GM12878 (cell line): Measurements from ENCODE around the gene CAMKMT. TPM values are rescaled to one million over a fixed set of nuclear protein-coding genes. Genes with fewer than 3 reads are reported as not detected.

Experiments used
- ATAC-seq: fragments of 200-7000 bp; cut with Tn5 transposase; 3 replicates; pipeline ENCODE4 v1.9.1; 2020; ENCODE audit warnings: mild to moderate bottlenecking, moderate library complexity
- BruUV-seq: library from RNA; stranded (reverse); fragments of 400-500 nt; replicated peaks from 2 replicates; lab custom pipeline; 2021; lab: Mats Ljungman, UMichigan
- CTCF ChIA-PET: fragments of 300-600 bp; sonication (Branson Sonifier 250); formaldehyde crosslinking; extraction: SDS; loops from one replicate; lab custom pipeline; 2021; ENCODE audit warnings: inconsistent platforms; lab: Yijun Ruan, JAX
- POLR2A ChIA-PET: fragments of 350-600 bp; formaldehyde crosslinking; extraction: SDS; loops from one replicate; lab custom pipeline; 2021; ENCODE audit warnings: inconsistent platforms; lab: Charles Lee
- RAD21 ChIA-PET: fragments of 300-600 bp; sonication (Branson Sonifier 250); formaldehyde crosslinking; loops from one replicate; lab custom pipeline; 2023; ENCODE audit warnings: antibody characterized with exemption; ENCODE audit not compliant: unreplicated experiment; lab: Charles Lee
- SMC1A ChIA-PET: fragments of 300-600 bp; sonication (Branson Sonifier 250); formaldehyde crosslinking; loops from one replicate; lab custom pipeline; 2023; ENCODE audit not compliant: unreplicated experiment, uncharacterized antibody; lab: Charles Lee
- DNase-seq: peaks from one replicate; pipeline ENCODE4 v3.0.0-alpha.2; 2011; ENCODE audit warnings: low read depth, low spot score
- FAIRE-seq: peaks from 3 replicates; lab custom pipeline; 2011; peaks lifted over from hg19 to GRCh38; lab: Jason Lieb, UNC
- H2AFZ ChIP-seq: 2 replicates; pipeline ENCODE4 v1.6.0; 2011; ENCODE audit warnings: low read depth, low read length, control low read depth; ENCODE audit not compliant: control insufficient read depth
- H3K27ac ChIP-seq: 2 replicates; pipeline ENCODE4 v1.5.1; 2011; ENCODE audit warnings: control low read depth; ENCODE audit not compliant: control insufficient read depth, insufficient read depth
- H3K27me3 ChIP-seq, 2 experiments: replicated peaks in 1 of 2; 2 replicates each; pipeline versions ENCODE4 v1.6.0 to v1.6.1; 2011; ENCODE audit warnings: low read length in 1 of 2; ENCODE audit not compliant: control insufficient read depth in 2 of 2, insufficient read depth in 2 of 2
- H3K36me3 ChIP-seq, 2 experiments: 2 replicates each; pipeline ENCODE4 v1.5.1; 2011; ENCODE audit warnings: low read length in 1 of 2; ENCODE audit not compliant: control insufficient read depth in 2 of 2, insufficient read depth in 2 of 2
- H3K4me1 ChIP-seq: 2 replicates; pipeline ENCODE4 v1.6.1; 2011; ENCODE audit warnings: mild to moderate bottlenecking, low read length, moderate library complexity, mixed read lengths; ENCODE audit not compliant: control insufficient read depth, insufficient read depth
- H3K4me2 ChIP-seq: 2 replicates; pipeline ENCODE4 v1.6.0; 2011; ENCODE audit warnings: control low read depth; ENCODE audit not compliant: control insufficient read depth, insufficient read depth
- H3K4me3 ChIP-seq: fragments of 200-600 bp; sonication (generic); 2 replicates; pipeline ENCODE4 v1.5.1; 2016
- H3K79me2 ChIP-seq: 2 replicates; pipeline ENCODE4 v1.6.0; 2011; ENCODE audit warnings: low read length; ENCODE audit not compliant: control insufficient read depth, insufficient read depth
- H3K9ac ChIP-seq: 2 replicates; pipeline ENCODE4 v1.8.0; 2011; ENCODE audit warnings: low read length, control low read depth, mixed read lengths; ENCODE audit not compliant: control insufficient read depth, insufficient read depth
- H3K9me3 ChIP-seq: replicated peaks from 3 replicates; pipeline ENCODE4 v1.5.1; 2011; ENCODE audit warnings: mild to moderate bottlenecking, low read length; ENCODE audit not compliant: control insufficient read depth, insufficient read depth
- H4K20me1 ChIP-seq: 2 replicates; pipeline ENCODE4 v1.6.0; 2011; ENCODE audit not compliant: control insufficient read depth, insufficient read depth
- ATF7 ChIP-seq: fragments of 450-650 bp; IDR thresholded peaks from 2 replicates; pipeline ENCODE4 v1.6.1; 2016; ENCODE audit warnings: low read depth, mild to moderate bottlenecking
- BACH1 ChIP-seq: fragments of 450-650 bp; IDR thresholded peaks from 2 replicates; pipeline ENCODE4 v1.6.1; 2017; ENCODE audit warnings: mild to moderate bottlenecking, borderline replicate concordance
- BMI1 ChIP-seq: fragments of 450-650 bp; IDR thresholded peaks from 2 replicates; pipeline ENCODE4 v1.6.1; 2016; ENCODE audit warnings: mild to moderate bottlenecking, moderate library complexity, borderline replicate concordance
- EED ChIP-seq: sonication (generic); IDR thresholded peaks from 2 replicates; pipeline ENCODE4 v1.6.1; 2016; ENCODE audit warnings: antibody characterized with exemption, low read depth
- JUNB ChIP-seq: IDR thresholded peaks from 2 replicates; pipeline ENCODE4 v1.6.1; 2016; ENCODE audit warnings: antibody characterized with exemption, mild to moderate bottlenecking
- RB1 ChIP-seq: fragments of 450-650 bp; formaldehyde crosslinking; IDR thresholded peaks from 2 replicates; pipeline ENCODE4 v1.6.1; 2017; ENCODE audit warnings: mild to moderate bottlenecking, borderline replicate concordance
- SIN3A ChIP-seq: IDR thresholded peaks from 2 replicates; pipeline ENCODE4 v1.6.1; 2012; ENCODE audit warnings: low read depth, low read length, improper control_type of control experiment
- SP1 ChIP-seq: IDR thresholded peaks from one replicate; pipeline ENCODE4 v1.6.1; 2011; ENCODE audit warnings: low read depth, low read length
- SUPT20H ChIP-seq: IDR thresholded peaks from 2 replicates; pipeline ENCODE4 v1.6.1; 2011; ENCODE audit warnings: low read depth, mild to moderate bottlenecking, low read length, moderate library complexity, borderline replicate concordance; ENCODE audit not compliant: control insufficient read depth
- SUZ12 ChIP-seq: fragments of 200-600 bp; sonication (generic); IDR thresholded peaks from one replicate; pipeline ENCODE4 v1.6.1; 2018; ENCODE audit warnings: antibody characterized with exemption, mild to moderate bottlenecking; ENCODE audit not compliant: unreplicated experiment
- TARDBP ChIP-seq: IDR thresholded peaks from 2 replicates; pipeline ENCODE4 v1.6.1; 2016; ENCODE audit warnings: borderline replicate concordance
- WGBS: methylation state at CpG from one replicate; pipeline ENCODE4 v1.1.6; 2016; ENCODE audit warnings: low lambda C conversion rate; ENCODE audit not compliant: insufficient replicate concordance, insufficient coverage; ENCODE audit errors: missing lambda C conversion rate; 5-methylcytosine and 5-hydroxymethylcytosine counted together
- in situ Hi-C: fragments of 300-500 bp; cut with MboI; formaldehyde crosslinking; loops from 9 replicates; pipeline ENCODE4 v1.14.3; 2018; ENCODE audit warnings: mixed read lengths
- intact Hi-C: fragments of 100-400 bp; cut with micrococcal nuclease; formaldehyde crosslinking; loops from one replicate; pipeline ENCODE4 v1.14.2; 2022; ENCODE audit not compliant: unreplicated experiment
- polyA plus RNA-seq, 11 experiments: library from polyadenylated mRNA; depleted of rRNA in 4 of 11; unstranded in 6 of 11; stranded (reverse) in 5 of 11; fragments of >200 nt; fragmentation: Nextera tagmentation in 4 of 11; fragmentation: Illumina TruSeq in 1 of 11; extraction: Ambion mirVana in 4 of 11; extraction: Trizol in 1 of 11; gene quantifications; 1 replicate in 1 of 11; 2 replicates in 10 of 11; pipeline versions ENCODE4 v1.2.1 to v1.2.3, GENCODE V29; 2011 to 2016; ENCODE audit warnings: inconsistent platforms in 2 of 11, missing spikeins in 2 of 11, low read depth in 1 of 11
- total RNA-seq, 4 experiments: library from RNA; depleted of rRNA in 3 of 4; stranded (reverse); fragments of >200 nt in 3 of 4; fragmentation: Illumina TruSeq in 1 of 4; extraction: Trizol in 1 of 4; gene quantifications; 2 replicates each; pipeline versions ENCODE4 v1.2.1 to v1.2.3, GENCODE V29; 2013 to 2021
- TF ChIP-seq, protein P1 (sequence below): fragments of 450-650 bp; formaldehyde crosslinking; IDR thresholded peaks from 2 replicates; pipeline ENCODE4 v1.4.0; 2022; ENCODE audit warnings: mild to moderate bottlenecking, moderate library complexity
- TF ChIP-seq, protein P2 (sequence below): fragments of 450-650 bp; IDR thresholded peaks from 2 replicates; pipeline ENCODE4 v1.6.1; 2016; ENCODE audit warnings: mild to moderate bottlenecking
- TF ChIP-seq, protein P3 (sequence below): IDR thresholded peaks from 2 replicates; pipeline ENCODE4 v1.6.1; 2012; ENCODE audit warnings: improper control_type of control experiment, low read depth, low read length; ENCODE audit not compliant: insufficient replicate concordance

Gene CAMKMT
- total and polyA plus RNA-seq, 10 of the 15 experiments (the other 5 are each of a cell fraction or from before 2014, with no cell fraction given), result 2.7 to 16.0 (median 11.8) TPM

DNA sequence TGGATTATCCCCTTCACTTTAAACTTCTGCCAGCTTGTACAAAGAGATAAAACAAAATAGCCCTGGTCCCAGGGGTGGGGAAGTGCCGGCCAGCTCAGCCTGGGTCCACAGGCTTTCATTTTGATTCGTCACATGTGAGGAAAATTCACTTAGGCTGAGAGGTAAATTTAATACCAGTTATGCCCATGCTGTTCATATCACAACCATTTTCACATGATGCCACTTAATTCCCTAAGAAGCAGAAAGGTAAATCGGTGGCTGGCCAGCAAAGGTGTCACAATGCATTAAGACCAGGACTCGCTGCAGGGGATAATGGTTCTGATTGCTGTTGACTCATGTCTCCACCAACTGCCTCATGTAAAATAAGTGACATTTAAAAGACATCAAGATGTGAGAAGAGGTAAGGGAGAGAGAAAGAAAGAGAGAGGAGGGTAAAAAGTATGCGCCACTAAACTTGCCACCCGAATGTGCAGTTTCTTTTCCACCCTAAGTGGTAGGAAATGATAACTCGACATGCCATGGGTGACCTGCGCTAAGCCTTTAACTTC, 318.8 kb downstream of the CAMKMT start:
- ChIA-PET POLR2A (interaction anchor here (0.9 kb wide), 1 partner anchor 25 kb away, joined by 3 read pairs; no protein-coding TSS in a partner anchor), SMC1A (interaction anchor here (1.2 kb wide), 2 partner anchors 13 to 38 kb away, joined by 3 to 5 read pairs; no protein-coding TSS in a partner anchor), RAD21 (no interaction called here), CTCF (interaction anchor here (1.9 kb wide), 1 partner anchor 12 kb away, joined by 9 read pairs; no protein-coding TSS in a partner anchor)
- no peaks in the 10 kb centered on the region for H3K79me2 ChIP-seq
- no peak overlapping the region for H2AFZ ChIP-seq
- H4K20me1 ChIP-seq, result no peaks in the 10 kb centered on the region
- intact Hi-C loops, result no loop called here
- no peak for DNase-seq
- H3K9me3 ChIP-seq, result no peaks in the 10 kb centered on the region
- no TSS peak for BruUV-seq
- in situ Hi-C loops, result no loop called here
- H3K4me3 ChIP-seq, result no peak overlapping the region
- no peak overlapping the region for H3K27ac ChIP-seq
- no peak overlapping the region for H3K4me2 ChIP-seq
- H3K27me3 ChIP-seq, result no peaks in the 10 kb centered on the region
- ATAC-seq, result no peak
- no peak overlapping the region for H3K9ac ChIP-seq
- 77% methylated on average over 8 of the region's 8 CpGs for WGBS
- H3K36me3 ChIP-seq, result no peaks in the 10 kb centered on the region
- H3K4me1 ChIP-seq, result no peaks in the 10 kb centered on the region
- no peak for FAIRE-seq
- no peak for TF ChIP-seq SP1
- TF ChIP-seq SIN3A, result no peak
- TF ChIP-seq, protein P1, sequence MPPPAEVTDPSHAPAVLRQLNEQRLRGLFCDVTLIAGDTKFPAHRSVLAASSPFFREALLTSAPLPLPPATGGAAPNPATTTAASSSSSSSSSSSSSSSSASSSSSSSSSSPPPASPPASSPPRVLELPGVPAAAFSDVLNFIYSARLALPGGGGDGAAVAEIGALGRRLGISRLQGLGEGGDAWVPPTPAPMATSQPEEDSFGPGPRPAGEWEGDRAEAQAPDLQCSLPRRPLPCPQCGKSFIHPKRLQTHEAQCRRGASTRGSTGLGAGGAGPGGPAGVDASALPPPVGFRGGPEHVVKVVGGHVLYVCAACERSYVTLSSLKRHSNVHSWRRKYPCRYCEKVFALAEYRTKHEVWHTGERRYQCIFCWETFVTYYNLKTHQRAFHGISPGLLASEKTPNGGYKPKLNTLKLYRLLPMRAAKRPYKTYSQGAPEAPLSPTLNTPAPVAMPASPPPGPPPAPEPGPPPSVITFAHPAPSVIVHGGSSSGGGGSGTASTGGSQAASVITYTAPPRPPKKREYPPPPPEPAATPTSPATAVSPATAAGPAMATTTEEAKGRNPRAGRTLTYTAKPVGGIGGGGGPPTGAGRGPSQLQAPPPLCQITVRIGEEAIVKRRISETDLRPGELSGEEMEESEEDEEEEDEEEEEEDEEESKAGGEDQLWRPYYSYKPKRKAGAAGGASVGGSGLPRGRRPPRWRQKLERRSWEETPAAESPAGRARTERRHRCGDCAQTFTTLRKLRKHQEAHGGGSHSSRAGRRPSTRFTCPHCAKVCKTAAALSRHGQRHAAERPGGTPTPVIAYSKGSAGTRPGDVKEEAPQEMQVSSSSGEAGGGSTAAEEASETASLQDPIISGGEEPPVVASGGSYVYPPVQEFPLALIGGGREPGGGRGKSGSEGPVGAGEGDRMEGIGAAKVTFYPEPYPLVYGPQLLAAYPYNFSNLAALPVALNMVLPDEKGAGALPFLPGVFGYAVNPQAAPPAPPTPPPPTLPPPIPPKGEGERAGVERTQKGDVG (CRISPR knock-in tag), result no peak
- no peak for TF ChIP-seq RB1
- TF ChIP-seq, protein P2, sequence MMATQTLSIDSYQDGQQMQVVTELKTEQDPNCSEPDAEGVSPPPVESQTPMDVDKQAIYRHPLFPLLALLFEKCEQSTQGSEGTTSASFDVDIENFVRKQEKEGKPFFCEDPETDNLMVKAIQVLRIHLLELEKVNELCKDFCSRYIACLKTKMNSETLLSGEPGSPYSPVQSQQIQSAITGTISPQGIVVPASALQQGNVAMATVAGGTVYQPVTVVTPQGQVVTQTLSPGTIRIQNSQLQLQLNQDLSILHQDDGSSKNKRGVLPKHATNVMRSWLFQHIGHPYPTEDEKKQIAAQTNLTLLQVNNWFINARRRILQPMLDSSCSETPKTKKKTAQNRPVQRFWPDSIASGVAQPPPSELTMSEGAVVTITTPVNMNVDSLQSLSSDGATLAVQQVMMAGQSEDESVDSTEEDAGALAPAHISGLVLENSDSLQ, result no peak
- TF ChIP-seq, protein P3, sequence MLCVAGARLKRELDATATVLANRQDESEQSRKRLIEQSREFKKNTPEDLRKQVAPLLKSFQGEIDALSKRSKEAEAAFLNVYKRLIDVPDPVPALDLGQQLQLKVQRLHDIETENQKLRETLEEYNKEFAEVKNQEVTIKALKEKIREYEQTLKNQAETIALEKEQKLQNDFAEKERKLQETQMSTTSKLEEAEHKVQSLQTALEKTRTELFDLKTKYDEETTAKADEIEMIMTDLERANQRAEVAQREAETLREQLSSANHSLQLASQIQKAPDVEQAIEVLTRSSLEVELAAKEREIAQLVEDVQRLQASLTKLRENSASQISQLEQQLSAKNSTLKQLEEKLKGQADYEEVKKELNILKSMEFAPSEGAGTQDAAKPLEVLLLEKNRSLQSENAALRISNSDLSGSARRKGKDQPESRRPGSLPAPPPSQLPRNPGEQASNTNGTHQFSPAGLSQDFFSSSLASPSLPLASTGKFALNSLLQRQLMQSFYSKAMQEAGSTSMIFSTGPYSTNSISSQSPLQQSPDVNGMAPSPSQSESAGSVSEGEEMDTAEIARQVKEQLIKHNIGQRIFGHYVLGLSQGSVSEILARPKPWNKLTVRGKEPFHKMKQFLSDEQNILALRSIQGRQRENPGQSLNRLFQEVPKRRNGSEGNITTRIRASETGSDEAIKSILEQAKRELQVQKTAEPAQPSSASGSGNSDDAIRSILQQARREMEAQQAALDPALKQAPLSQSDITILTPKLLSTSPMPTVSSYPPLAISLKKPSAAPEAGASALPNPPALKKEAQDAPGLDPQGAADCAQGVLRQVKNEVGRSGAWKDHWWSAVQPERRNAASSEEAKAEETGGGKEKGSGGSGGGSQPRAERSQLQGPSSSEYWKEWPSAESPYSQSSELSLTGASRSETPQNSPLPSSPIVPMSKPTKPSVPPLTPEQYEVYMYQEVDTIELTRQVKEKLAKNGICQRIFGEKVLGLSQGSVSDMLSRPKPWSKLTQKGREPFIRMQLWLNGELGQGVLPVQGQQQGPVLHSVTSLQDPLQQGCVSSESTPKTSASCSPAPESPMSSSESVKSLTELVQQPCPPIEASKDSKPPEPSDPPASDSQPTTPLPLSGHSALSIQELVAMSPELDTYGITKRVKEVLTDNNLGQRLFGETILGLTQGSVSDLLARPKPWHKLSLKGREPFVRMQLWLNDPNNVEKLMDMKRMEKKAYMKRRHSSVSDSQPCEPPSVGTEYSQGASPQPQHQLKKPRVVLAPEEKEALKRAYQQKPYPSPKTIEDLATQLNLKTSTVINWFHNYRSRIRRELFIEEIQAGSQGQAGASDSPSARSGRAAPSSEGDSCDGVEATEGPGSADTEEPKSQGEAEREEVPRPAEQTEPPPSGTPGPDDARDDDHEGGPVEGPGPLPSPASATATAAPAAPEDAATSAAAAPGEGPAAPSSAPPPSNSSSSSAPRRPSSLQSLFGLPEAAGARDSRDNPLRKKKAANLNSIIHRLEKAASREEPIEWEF, result no peak
- no peak for TF ChIP-seq EED
- TF ChIP-seq SUZ12, result no peak
- no peak for TF ChIP-seq BMI1
- TF ChIP-seq ATF7, result no peak
- no peak for TF ChIP-seq TARDBP
- TF ChIP-seq BACH1, result no peak
- TF ChIP-seq SUPT20H, result no peak
- TF ChIP-seq JUNB, result no peak
